B cell (primary cell): ENCODE data around the gene EDN3. TPM values are rescaled to one million over a fixed set of nuclear protein-coding genes. Genes with fewer than 3 reads are reported as not detected.

Experiments used
- ATAC-seq: fragments of 200-7000 bp; cut with Tn5 transposase; one replicate; pipeline ENCODE4 v1.10.0; 2021; ENCODE audit warnings: low read depth, mild to moderate bottlenecking, moderate number of reproducible peaks, moderate library complexity
- CTCF ChIA-PET: fragments of 350-600 bp; sonication (Branson Sonifier 250); formaldehyde crosslinking; loops from one replicate; lab custom pipeline; 2021; ENCODE audit warnings: antibody characterized with exemption, inconsistent platforms; lab: Charles Lee
- POLR2A ChIA-PET: fragments of 350-600 bp; sonication (Branson Sonifier 250); formaldehyde crosslinking; loops from one replicate; lab custom pipeline; 2021; ENCODE audit warnings: antibody characterized with exemption; lab: Charles Lee
- DNase-seq: peaks from one replicate; pipeline ENCODE4 v3.0.0; 2013
- H2AFZ ChIP-seq: 2 replicates; pipeline ENCODE4 v1.6.1; 2012; ENCODE audit warnings: mild to moderate bottlenecking, low read depth, low read length; ENCODE audit not compliant: insufficient read depth, poor library complexity, severe bottlenecking
- H3K27ac ChIP-seq, 2 donors: 1 replicate in 1 of 2; 2 replicates in 1 of 2; pipeline ENCODE4 v1.5.1; 2012 to 2013; ENCODE audit warnings: low read length in 2 of 2, mild to moderate bottlenecking in 2 of 2, moderate library complexity in 1 of 2
- H3K27me3 ChIP-seq, 4 experiments: fragments of 200-600 bp in 1 of 4; sonication (generic) in 1 of 4; replicated peaks in 1 of 4; 1 replicate in 2 of 4; 2 replicates in 2 of 4; pipeline versions ENCODE4 v1.6.1 to v1.7.0; 2013 to 2016; ENCODE audit warnings: low read length in 3 of 4, mild to moderate bottlenecking in 2 of 4, mixed read lengths in 1 of 4, moderate library complexity in 1 of 4; ENCODE audit not compliant: insufficient read depth in 4 of 4, control insufficient read depth in 3 of 4; ENCODE audit errors: control extremely low read depth in 1 of 4
- H3K36me3 ChIP-seq, 2 experiments: replicated peaks in 1 of 2; 1 replicate in 1 of 2; 2 replicates in 1 of 2; pipeline versions ENCODE4 v1.6.1 to v1.7.1; 2013; ENCODE audit warnings: low read length in 1 of 2; ENCODE audit not compliant: insufficient read depth in 2 of 2, control insufficient read depth in 1 of 2; ENCODE audit errors: control extremely low read depth in 1 of 2, extremely low read depth in 1 of 2
- H3K4me1 ChIP-seq, 2 donors: fragments of 200-600 bp in 1 of 2; sonication (generic) in 1 of 2; 1 replicate in 1 of 2; 2 replicates in 1 of 2; pipeline versions ENCODE4 v1.5.1 to v1.6.1; 2013 to 2017; ENCODE audit warnings: low read length in 2 of 2; ENCODE audit not compliant: control insufficient read depth in 2 of 2, insufficient read depth in 2 of 2
- H3K4me2 ChIP-seq: replicated peaks from 2 replicates; pipeline ENCODE3; 2012; ENCODE audit warnings: mild to moderate bottlenecking, low read depth, low read length; ENCODE audit not compliant: poor library complexity, severe bottlenecking
- H3K4me3 ChIP-seq, 5 experiments: fragments of 200-600 bp in 1 of 5; sonication (generic) in 1 of 5; 1 replicate in 3 of 5; 2 replicates in 2 of 5; pipeline versions ENCODE4 v1.5.1 to v1.7.0; 2011 to 2016; ENCODE audit warnings: low read length in 4 of 5, mild to moderate bottlenecking in 4 of 5, low read depth in 2 of 5, control low read depth in 1 of 5, moderate library complexity in 1 of 5; ENCODE audit not compliant: insufficient read depth in 1 of 5; ENCODE audit errors: control extremely low read depth in 1 of 5, extremely low read depth in 1 of 5
- H3K79me2 ChIP-seq: fragments of 200-600 bp; sonication (generic); one replicate; pipeline ENCODE4 v1.6.0; 2016; ENCODE audit warnings: low read length; ENCODE audit not compliant: control insufficient read depth, insufficient read depth
- H3K9ac ChIP-seq: fragments of 200-600 bp; sonication (generic); 2 replicates; pipeline ENCODE4 v1.6.1; 2017; ENCODE audit warnings: mild to moderate bottlenecking, low read length, moderate library complexity
- H3K9me3 ChIP-seq, 3 donors: one replicate each; pipeline versions ENCODE4 v1.6.1 to v1.7.1; 2013; ENCODE audit warnings: low read length in 2 of 3; ENCODE audit not compliant: control insufficient read depth in 2 of 3, insufficient read depth in 1 of 3; ENCODE audit errors: control extremely low read depth in 1 of 3
- H4K20me1 ChIP-seq: 2 replicates; pipeline ENCODE4 v1.6.0; 2012; ENCODE audit warnings: mild to moderate bottlenecking, low read length; ENCODE audit not compliant: insufficient read depth, control insufficient read depth, poor library complexity, severe bottlenecking
- H3K27ac Mint-ChIP-seq: one replicate; pipeline ENCODE4 v1.8.0; 2021; ENCODE audit warnings: mixed read lengths
- H3K27me3 Mint-ChIP-seq: one replicate; pipeline ENCODE4 v1.8.0; 2021; ENCODE audit warnings: mixed read lengths
- H3K4me1 Mint-ChIP-seq: one replicate; pipeline ENCODE4 v1.8.0; 2021; ENCODE audit warnings: mixed read lengths
- H3K4me3 Mint-ChIP-seq: one replicate; pipeline ENCODE4 v1.8.0; 2021; ENCODE audit warnings: mixed read lengths
- H3K9me3 Mint-ChIP-seq: one replicate; pipeline ENCODE4 v1.8.0; 2022; ENCODE audit warnings: mixed read lengths; ENCODE audit not compliant: insufficient read depth
- CTCF ChIP-seq: fragments of 200-600 bp; IDR thresholded peaks from one replicate; pipeline ENCODE4 v1.8.0; 2022; ENCODE audit warnings: antibody characterized with exemption, mild to moderate bottlenecking
- EZH2 ChIP-seq: IDR thresholded peaks from 2 replicates; pipeline ENCODE4 v1.6.1; 2012; ENCODE audit warnings: borderline replicate concordance, low read depth, mild to moderate bottlenecking, moderate library complexity, low read length; ENCODE audit not compliant: insufficient read depth, poor library complexity, severe bottlenecking
- WGBS: methylation state at CpG from one replicate; pipeline ENCODE4 v1.1.5; 2013; ENCODE audit warnings: missing lambda C conversion rate; ENCODE audit not compliant: insufficient coverage; 5-methylcytosine and 5-hydroxymethylcytosine counted together
- intact Hi-C: fragments of 100-400 bp; cut with micrococcal nuclease; formaldehyde crosslinking; loops from one replicate; pipeline ENCODE4 v1.10.0; 2022
- polyA minus RNA-seq: library from RNA; depleted of rRNA, polyadenylated mRNA; stranded (reverse); fragments of >200 nt; gene quantifications from 2 replicates; pipeline ENCODE4 v1.2.3, GENCODE V29; 2012
- polyA plus RNA-seq: library from polyadenylated mRNA; depleted of rRNA; stranded (reverse); fragments of >200 nt; gene quantifications from 2 replicates; pipeline ENCODE4 v1.2.3, GENCODE V29; 2012
- total RNA-seq, 2 donors: library from RNA; stranded (reverse); fragments of 120-200 nt in 1 of 2; gene quantifications; 1 replicate in 1 of 2; 2 replicates in 1 of 2; pipeline versions ENCODE4 v1.2.3 to v1.2.4, GENCODE V29; 2013 to 2022

The EDN3 gene
- total RNA-seq (not detected in 2 replicates), polyA plus RNA-seq (0.04 TPM in 2 replicates), polyA minus RNA-seq (not detected in 2 replicates)
- 0.56 TPM for total RNA-seq (2013)

- no peak within 1 kb of the TSS for H2AFZ ChIP-seq
- H3K27me3 Mint-ChIP-seq: peaks cover 69% of the 10 kb centered on the region
Observed at GRCh38 chr20:59300333-59301081, at the start of gene EDN3. EDN3 (plus strand) TSS chr20:59300611; CDS start chr20:59300813, 202 bp downstream.

More at GRCh38 chr20:59300333-59301081, at the start of gene EDN3:
- intact Hi-C loops: no loop called here
- DNase-seq (no peak), ATAC-seq (no peak)
- Mint-ChIP-seq H3K4me3 (no peak within 1 kb of the TSS), H3K27ac (no peak within 1 kb of the TSS), H3K9me3 (no peaks in the 10 kb centered on the region), H3K4me1 (no peaks in the 10 kb centered on the region)
- H4K20me1 ChIP-seq: no peaks in the 10 kb centered on the region
- no peak within 1 kb of the TSS for H3K4me2 ChIP-seq
- no peak within 1 kb of the TSS for H3K27ac ChIP-seq
- H3K4me1 ChIP-seq: no peaks in the 10 kb centered on the region
- POLR2A ChIA-PET: no interaction called here
- peaks cover 0 to 31% (median 4%) of the 10 kb centered on the region in 4 experiments for H3K27me3 ChIP-seq
- H3K4me3 ChIP-seq: no peak within 1 kb of the TSS
- H3K9ac ChIP-seq: no peak within 1 kb of the TSS
- H3K79me2 ChIP-seq: no peaks in the 10 kb centered on the region
- CTCF ChIA-PET: no interaction called here
- 11% methylated on average over 67 of the region's 77 CpGs for WGBS
- TF ChIP-seq EZH2 (no peak), CTCF (no peak)
- no peaks in the 10 kb centered on the region for H3K36me3 ChIP-seq
- no peaks in the 10 kb centered on the region for H3K9me3 ChIP-seq
